ENCODE data around the gene ZNF385C. TPM values are rescaled to one million over a fixed set of nuclear protein-coding genes. Genes with fewer than 3 reads are reported as not detected.

Gene ZNF385C
- total and polyA plus RNA-seq, 2 of the 13 experiments (the other 11 are each of a cell fraction or from before 2014, with no cell fraction given): 2.3 to 6.1 TPM

GRCh38 chr17:42103221-42103954 lies 5.1 kb upstream of the ZNF385C start:
- TF ChIP-seq ZNF180 (CRISPR knock-in tag; IDR thresholded peaks at IDR 0.05; ENCODE audit: borderline replicate concordance, low read depth) (no peak), ZBTB33 (CRISPR knock-in tag; IDR thresholded peaks at IDR 0.05) (peak; percentile 61; the same call in 1 of the 2 replicates), ZNF687 (CRISPR knock-in tag; IDR thresholded peaks at IDR 0.05) (0 out of 2 replicates have a peak, but pooled peaks have one; percentile 18), BHLHE40 (IDR thresholded peaks at IDR 0.05; ENCODE audit: low read length) (0 out of 2 replicates have a peak, but pooled peaks have one; percentile 18)
- peaks cover 4 to 21% of the 10 kb centered on the region in 2 experiments; a peak in 3 of 5 replicates for H3K27me3 ChIP-seq (ENCODE audit: control insufficient read depth in 1 of 2, insufficient read depth in 2 of 2, low read length in 2 of 2)
- no peak overlapping the region for H2AFZ ChIP-seq (ENCODE audit: low read length)
- DNase-seq (ENCODE audit: low spot score) (no peak), FAIRE-seq (no peak), ATAC-seq (no peak)
- BruUV-seq (replicated peaks): no TSS peak
- H3K9me3 ChIP-seq (ENCODE audit: low read length): no peaks in the 10 kb centered on the region
- in situ Hi-C loops (cut with HindIII; ENCODE audit: extremely low pct_ligation_motif_present, low pct_unique_long_range_greater_than_20kb) (loop anchor here (5.0 kb wide), 1 partner anchor 36 kb away; no protein-coding TSS in a partner anchor), intact Hi-C loops (cut with micrococcal nuclease; ENCODE audit: unreplicated experiment) (no loop called here)
- peaks cover 28% of the 10 kb centered on the region for H3K4me1 ChIP-seq (ENCODE audit: insufficient read depth, low read length)
- H3K36me3 ChIP-seq (replicated peaks in 1 of 2; ENCODE audit: control insufficient read depth in 1 of 2, insufficient read depth in 2 of 2, low read length in 2 of 2): no peaks in the 10 kb centered on the region
- ChIA-PET CTCF (ENCODE audit: low intra/inter-chr PET ratio, low total read pairs) (interaction anchor here (1.4 to 7.0 kb wide), 2 partner anchors 14 to 36 kb away, joined by 5 to 125 read pairs; no protein-coding TSS in a partner anchor), POLR2A (interaction anchor here (1.1 kb wide), 1 partner anchor 136 kb away, joined by 3 read pairs; no protein-coding TSS in a partner anchor)
- H3K79me2 ChIP-seq (ENCODE audit: insufficient read depth, low read length): no peaks in the 10 kb centered on the region
- H3K9ac ChIP-seq (ENCODE audit: insufficient read depth, low read depth, low read length): no peak overlapping the region
- H4K20me1 ChIP-seq (ENCODE audit: insufficient read depth, low read length): no peaks in the 10 kb centered on the region
- H3K27ac ChIP-seq (ENCODE audit: extremely low read length, insufficient read depth, low read length): no peak overlapping the region
- 51% methylated on average over 7 of the region's 11 CpGs for WGBS (ENCODE audit: low lambda C conversion rate)
- H3K4me2 ChIP-seq (ENCODE audit: low read depth, low read length): no peak overlapping the region
- H3K4me3 ChIP-seq (replicated peaks in 1 of 3; ENCODE audit: insufficient read depth in 1 of 3, low read depth in 2 of 3, low read length in 3 of 3): no peak overlapping the region
